ENCODE measurements around the gene KIF11.
A peak's percentile ranks its signal among the peaks of the same experiment; 100 is the strongest.
"Not testable (repeated sequence)": the region's sequence is repeated elsewhere in the genome, so short reads cannot be mapped to it uniquely, and the experiment has no call there.

KIF11 gene

GRCh38 chr10:92575961-92576360 lies 17.0 kb upstream of the KIF11 start:
- no peak for DNase-seq (ENCODE audit: extremely low read depth, insufficient read length)
- Histone ChIP-seq H3K4me3 (replicated peaks; ENCODE audit: low read depth, low read length) (no peak overlapping the region), H3K27me3 (replicated peaks; ENCODE audit: control insufficient read depth, insufficient read depth, low read length) (no peaks in the 10 kb centered on the region), H3K36me3 (ENCODE audit: control insufficient read depth, insufficient read depth, low read length) (no peaks in the 10 kb centered on the region)
- no peak for TF ChIP-seq CTCF (IDR thresholded peaks at IDR 0.05; ENCODE audit: insufficient read depth, low read length, poor library complexity, severe bottlenecking)

- not testable (repeated sequence) for H3K36me3 ChIP-seq (ENCODE audit: control insufficient read depth, insufficient read depth, low read length); DNase-seq (ENCODE audit: extremely low read depth, insufficient read length); H3K27me3 ChIP-seq (replicated peaks; ENCODE audit: control insufficient read depth, insufficient read depth, low read length); H3K4me3 ChIP-seq (replicated peaks; ENCODE audit: low read depth, low read length)
Measured at GRCh38 chr10:92582347-92582746, 10.6 kb upstream of the KIF11 start.

GRCh38 chr10:92590623-92591549 lies 2.0 kb upstream of the KIF11 start:
- peak; percentile 70 for TF ChIP-seq CTCF (IDR thresholded peaks at IDR 0.05; ENCODE audit: insufficient read depth, low read length, poor library complexity, severe bottlenecking)
- Histone ChIP-seq H3K36me3 (ENCODE audit: control insufficient read depth, insufficient read depth, low read length) (no peaks in the 10 kb centered on the region), H3K27me3 (replicated peaks; ENCODE audit: control insufficient read depth, insufficient read depth, low read length) (no peaks in the 10 kb centered on the region), H3K4me3 (replicated peaks; ENCODE audit: low read depth, low read length) (peak overlapping the region; percentile 95)
- DNase-seq (ENCODE audit: extremely low read depth, insufficient read length) = peak; percentile 42

- Histone ChIP-seq H3K27me3 (replicated peaks; ENCODE audit: control insufficient read depth, insufficient read depth, low read length) (no peaks in the 10 kb centered on the region), H3K4me3 (replicated peaks; ENCODE audit: low read depth, low read length) (peak overlapping the region; percentile 95), H3K36me3 (ENCODE audit: control insufficient read depth, insufficient read depth, low read length) (no peaks in the 10 kb centered on the region)
- DNase-seq (ENCODE audit: extremely low read depth, insufficient read length) = peak; percentile 99
- TF ChIP-seq CTCF (IDR thresholded peaks at IDR 0.05; ENCODE audit: insufficient read depth, low read length, poor library complexity, severe bottlenecking) = no peak
Measured at GRCh38 chr10:92591550-92592022, 1.3 kb upstream of the KIF11 start.

GRCh38 chr10:92593619-92594588 lies 974 bp downstream of the KIF11 start:
- Histone ChIP-seq H3K4me3 (replicated peaks; ENCODE audit: low read depth, low read length) (peak overlapping the region; percentile 95), H3K27me3 (replicated peaks; ENCODE audit: control insufficient read depth, insufficient read depth, low read length) (no peaks in the 10 kb centered on the region), H3K36me3 (ENCODE audit: control insufficient read depth, insufficient read depth, low read length) (no peaks in the 10 kb centered on the region)
- no peak for DNase-seq (ENCODE audit: extremely low read depth, insufficient read length)
- TF ChIP-seq CTCF (IDR thresholded peaks at IDR 0.05; ENCODE audit: insufficient read depth, low read length, poor library complexity, severe bottlenecking) = no peak
